Measurements from ENCODE around the gene SLC1A1.

Gene SLC1A1

GRCh38 chr9:4494806-4495205 is 4.5 kb downstream of the SLC1A1 start:
- no peak for TF ChIP-seq CTCF (conservative IDR thresholded peaks at IDR 0.05; ENCODE audit: low read depth, low read length)
- DNase-seq (ENCODE audit: low read depth): no peak
- no peak overlapping the region for H3K4me3 ChIP-seq (ENCODE audit: low read depth, low read length)

- no peak for TF ChIP-seq CTCF (conservative IDR thresholded peaks at IDR 0.05; ENCODE audit: low read depth, low read length)
- no peak for DNase-seq (ENCODE audit: low read depth)
- H3K4me3 ChIP-seq (ENCODE audit: low read depth, low read length): no peak overlapping the region
Observed at GRCh38 chr9:4495537-4495936, 5.3 kb downstream of the SLC1A1 start.

GRCh38 chr9:4496497-4496896 is 6.2 kb downstream of the SLC1A1 start:
- no peak for TF ChIP-seq CTCF (conservative IDR thresholded peaks at IDR 0.05; ENCODE audit: low read depth, low read length)
- DNase-seq (ENCODE audit: low read depth): no peak
- no peak overlapping the region for H3K4me3 ChIP-seq (ENCODE audit: low read depth, low read length)

GRCh38 chr9:4497395-4497794 is 7.1 kb downstream of the SLC1A1 start:
- TF ChIP-seq CTCF (conservative IDR thresholded peaks at IDR 0.05; ENCODE audit: low read depth, low read length): no peak
- H3K4me3 ChIP-seq (ENCODE audit: low read depth, low read length): no peak overlapping the region
- no peak for DNase-seq (ENCODE audit: low read depth)

GRCh38 chr9:4497855-4498254 is 7.6 kb downstream of the SLC1A1 start:
- no peak for TF ChIP-seq CTCF (conservative IDR thresholded peaks at IDR 0.05; ENCODE audit: low read depth, low read length)
- peak; percentile 87 for DNase-seq (ENCODE audit: low read depth)
- H3K4me3 ChIP-seq (ENCODE audit: low read depth, low read length): no peak overlapping the region

- no peak overlapping the region for H3K4me3 ChIP-seq (ENCODE audit: low read depth, low read length)
- no peak for TF ChIP-seq CTCF (conservative IDR thresholded peaks at IDR 0.05; ENCODE audit: low read depth, low read length)
- no peak for DNase-seq (ENCODE audit: low read depth)
Observed at GRCh38 chr9:4499917-4500316, 9.6 kb downstream of the SLC1A1 start.

- no peak for TF ChIP-seq CTCF (conservative IDR thresholded peaks at IDR 0.05; ENCODE audit: low read depth, low read length)
- H3K4me3 ChIP-seq (ENCODE audit: low read depth, low read length): no peak overlapping the region
- DNase-seq (ENCODE audit: low read depth): no peak
Observed at GRCh38 chr9:4501147-4501507, 10.9 kb downstream of the SLC1A1 start.

Measured in choroid plexus epithelial cell (primary cell).